A549 (cell line): ENCODE measurements around the gene PEX5. TPM values are rescaled to one million over a fixed set of nuclear protein-coding genes. Genes with fewer than 3 reads are reported as not detected.

Experiments used
- ATAC-seq, 2 experiments: fragments of 200-7000 bp in 1 of 2; fragments of >200 bp in 1 of 2; cut with Nextera tagmentation in 1 of 2; cut with Tn5 transposase in 1 of 2; 3 replicates each; pipeline versions ENCODE4 v1.8.0 to v1.9.1; 2018 to 2020; ENCODE audit warnings: mild to moderate bottlenecking in 1 of 2, moderate library complexity in 1 of 2
- CTCF ChIA-PET: fragments of 300-600 bp; sonication (Branson Sonifier 250); formaldehyde crosslinking; extraction: SDS; loops from one replicate; lab custom pipeline; 2021; ENCODE audit warnings: antibody characterized with exemption, inconsistent platforms; lab: Yijun Ruan, JAX
- POLR2A ChIA-PET: fragments of 350-600 bp; formaldehyde crosslinking; extraction: SDS; loops from one replicate; lab custom pipeline; 2021; ENCODE audit warnings: antibody characterized with exemption, inconsistent platforms; lab: Yijun Ruan, JAX
- DNase-seq, 2 experiments: peaks; one replicate each; pipeline versions ENCODE4 v3.0.0 to v3.0.0-alpha.2; 2011 to 2016; ENCODE audit warnings: low read depth in 1 of 2, low spot score in 1 of 2
- FAIRE-seq: peaks from 2 replicates; lab custom pipeline; 2011; peaks lifted over from hg19 to GRCh38; lab: Jason Lieb, UNC
- H3K27ac ChIP-seq, 2 experiments: fragments of >200 bp; sonication (Bioruptor Twin); formaldehyde crosslinking; 3 replicates each; pipeline ENCODE4 v1.5.1; 2016 to 2017
- H3K4me1 ChIP-seq: fragments of >200 bp; sonication (Bioruptor Twin); formaldehyde crosslinking; 3 replicates; pipeline ENCODE4 v1.6.1; 2016
- H3K4me2 ChIP-seq: fragments of >200 bp; sonication (Bioruptor Twin); formaldehyde crosslinking; 3 replicates; pipeline ENCODE4 v1.6.1; 2016
- H3K4me3 ChIP-seq: fragments of >200 bp; sonication (Bioruptor Twin); formaldehyde crosslinking; 3 replicates; pipeline ENCODE4 v1.5.1; 2016
- H3K9me3 ChIP-seq: fragments of >200 bp; sonication (Bioruptor Twin); formaldehyde crosslinking; 3 replicates; pipeline ENCODE4 v1.6.1; 2016
- CEBPB ChIP-seq, 2 experiments: fragments of >200 bp in 1 of 2; sonication (Bioruptor Twin) in 1 of 2; formaldehyde crosslinking in 1 of 2; IDR thresholded peaks; 2 replicates each; pipeline ENCODE4 v1.6.1; 2012 to 2016
- CHD4 ChIP-seq: fragments of 200-600 bp; sonication (generic); IDR thresholded peaks from 2 replicates; pipeline ENCODE4 v1.6.1; 2016; ENCODE audit warnings: antibody characterized with exemption, mild to moderate bottlenecking, borderline replicate concordance
- GATA3 ChIP-seq: IDR thresholded peaks from 2 replicates; pipeline ENCODE4 v1.6.1; 2012; ENCODE audit warnings: borderline replicate concordance
- HOXA7 ChIP-seq: fragments of 250-450 bp; sonication (Bioruptor Pico); IDR thresholded peaks from 2 replicates; pipeline ENCODE4 v1.5.0; 2020; ENCODE audit warnings: mild to moderate bottlenecking, moderate library complexity
- HOXB13 ChIP-seq: fragments of 250-450 bp; sonication (Bioruptor Pico); IDR thresholded peaks from 2 replicates; pipeline ENCODE4 v1.5.0; 2020; ENCODE audit warnings: low read depth, mild to moderate bottlenecking, moderate library complexity
- HOXB5 ChIP-seq: fragments of 250-450 bp; sonication (Bioruptor Pico); IDR thresholded peaks from 2 replicates; pipeline ENCODE4 v1.5.0; 2020; ENCODE audit warnings: mild to moderate bottlenecking, moderate library complexity
- JUN ChIP-seq, 2 experiments: fragments of >200 bp; sonication (Bioruptor Twin); formaldehyde crosslinking; IDR thresholded peaks; 2 replicates in 1 of 2; 3 replicates in 1 of 2; pipeline ENCODE4 v1.6.1; 2016 to 2017
- MAFK ChIP-seq: fragments of 450-650 bp; IDR thresholded peaks from 2 replicates; pipeline ENCODE4 v1.6.1; 2014; ENCODE audit not compliant: partially characterized antibody
- PHF8 ChIP-seq: fragments of 200-600 bp; sonication (generic); IDR thresholded peaks from 2 replicates; pipeline ENCODE4 v1.6.1; 2016; ENCODE audit warnings: low read depth, mild to moderate bottlenecking, antibody characterized with exemption, moderate library complexity, borderline replicate concordance
- POLR2AphosphoS2 ChIP-seq: conservative IDR thresholded peaks from 2 replicates; pipeline ENCODE4 v1.6.1; 2012; ENCODE audit warnings: low read length, improper control_type of control experiment, inconsistent platforms
- RCOR1 ChIP-seq: fragments of 150-350 bp; IDR thresholded peaks from 2 replicates; pipeline ENCODE4 v1.6.1; 2014; ENCODE audit warnings: antibody characterized with exemption, low read length, low read depth
- ZFP36 ChIP-seq: fragments of 450-650 bp; IDR thresholded peaks from 2 replicates; pipeline ENCODE4 v1.6.1; 2014; ENCODE audit warnings: borderline replicate concordance; ENCODE audit not compliant: partially characterized antibody
- ZNF302 ChIP-seq: fragments of 250-450 bp; sonication (Bioruptor Pico); IDR thresholded peaks from 2 replicates; pipeline ENCODE4 v1.9.0; 2021; ENCODE audit warnings: inconsistent platforms, mild to moderate bottlenecking, moderate library complexity
- WGBS: methylation state at CpG from one replicate; pipeline ENCODE4 v1.1.6; 2017; ENCODE audit errors: missing lambda C conversion rate; 5-methylcytosine and 5-hydroxymethylcytosine counted together
- polyA plus RNA-seq, 4 experiments: library from polyadenylated mRNA; depleted of rRNA in 3 of 4; stranded (reverse); fragments of >200 nt; fragmentation: RNase III in 1 of 4; extraction: RNeasy Plus Mini Kit Qiagen cat#74134 plus additional on column Dnase treatment in 1 of 4; gene quantifications; 2 replicates in 3 of 4; 3 replicates in 1 of 4; pipeline ENCODE4 v1.2.3, GENCODE V29; 2011 to 2017
- TF ChIP-seq, protein P1 (sequence below): fragments of >200 bp; sonication (Bioruptor Twin); formaldehyde crosslinking; IDR thresholded peaks from 3 replicates; pipeline ENCODE4 v1.5.1; 2016
- TF ChIP-seq, protein P2 (sequence below): fragments of 200-600 bp; sonication (generic); IDR thresholded peaks from 2 replicates; pipeline ENCODE4 v1.6.1; 2016; ENCODE audit warnings: antibody characterized with exemption, mild to moderate bottlenecking, moderate library complexity

Gene PEX5
- polyA plus RNA-seq, 2 of the 4 experiments (the other 2 are of a cell fraction) = 21.5 to 31.5 TPM

- CTCF ChIA-PET = interaction anchor here (1.3 kb wide), 1 partner anchor 17 kb away, joined by 4 read pairs; no protein-coding TSS in a partner anchor
- POLR2A ChIA-PET = no interaction called here
- no peaks in the 10 kb centered on the region for H3K9me3 ChIP-seq
- no peak overlapping the region for H3K4me3 ChIP-seq
- FAIRE-seq (no peak), DNase-seq (no peak), ATAC-seq (no peak)
- H3K4me2 ChIP-seq = no peak overlapping the region
- no peak overlapping the region for H3K27ac ChIP-seq
- H3K4me1 ChIP-seq = no peaks in the 10 kb centered on the region
- TF ChIP-seq HOXB13 (CRISPR knock-in tag) = no peak
- no peak for TF ChIP-seq JUN (IDR thresholded peaks at IDR 0.05)
- TF ChIP-seq ZNF302 = no peak
- no peak for TF ChIP-seq PHF8
- TF ChIP-seq RCOR1 = no peak
- TF ChIP-seq, protein P1, sequence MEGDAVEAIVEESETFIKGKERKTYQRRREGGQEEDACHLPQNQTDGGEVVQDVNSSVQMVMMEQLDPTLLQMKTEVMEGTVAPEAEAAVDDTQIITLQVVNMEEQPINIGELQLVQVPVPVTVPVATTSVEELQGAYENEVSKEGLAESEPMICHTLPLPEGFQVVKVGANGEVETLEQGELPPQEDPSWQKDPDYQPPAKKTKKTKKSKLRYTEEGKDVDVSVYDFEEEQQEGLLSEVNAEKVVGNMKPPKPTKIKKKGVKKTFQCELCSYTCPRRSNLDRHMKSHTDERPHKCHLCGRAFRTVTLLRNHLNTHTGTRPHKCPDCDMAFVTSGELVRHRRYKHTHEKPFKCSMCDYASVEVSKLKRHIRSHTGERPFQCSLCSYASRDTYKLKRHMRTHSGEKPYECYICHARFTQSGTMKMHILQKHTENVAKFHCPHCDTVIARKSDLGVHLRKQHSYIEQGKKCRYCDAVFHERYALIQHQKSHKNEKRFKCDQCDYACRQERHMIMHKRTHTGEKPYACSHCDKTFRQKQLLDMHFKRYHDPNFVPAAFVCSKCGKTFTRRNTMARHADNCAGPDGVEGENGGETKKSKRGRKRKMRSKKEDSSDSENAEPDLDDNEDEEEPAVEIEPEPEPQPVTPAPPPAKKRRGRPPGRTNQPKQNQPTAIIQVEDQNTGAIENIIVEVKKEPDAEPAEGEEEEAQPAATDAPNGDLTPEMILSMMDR = no peak
- no peak for TF ChIP-seq POLR2AphosphoS2
- no peak for TF ChIP-seq CEBPB (IDR thresholded peaks at IDR 0.05)
- no peak for TF ChIP-seq HOXA7 (CRISPR knock-in tag)
- WGBS = 85% methylated on average over 4 of the region's 4 CpGs
Observed at GRCh38 chr12:7203109-7203508, 13.6 kb downstream of the PEX5 start.

GRCh38 chr12:7205091-7205490, 15.6 kb downstream of the PEX5 start:
- Histone ChIP-seq H3K4me1 (no peaks in the 10 kb centered on the region), H3K4me3 (no peak overlapping the region), H3K9me3 (no peaks in the 10 kb centered on the region), H3K4me2 (no peak overlapping the region), H3K27ac (no peak overlapping the region)
- no peak for DNase-seq
- FAIRE-seq = peak; percentile 28
- no peak for ATAC-seq
- ChIA-PET CTCF (interaction anchor here (1.2 to 1.5 kb wide), 2 partner anchors 11 to 15 kb away, joined by 3 to 5 read pairs; no protein-coding TSS in a partner anchor), POLR2A (interaction anchor here (0.5 kb wide), 1 partner anchor 1325 kb away, joined by 4 read pairs; no protein-coding TSS in a partner anchor)
- no peak for TF ChIP-seq ZFP36
- TF ChIP-seq, protein P2, sequence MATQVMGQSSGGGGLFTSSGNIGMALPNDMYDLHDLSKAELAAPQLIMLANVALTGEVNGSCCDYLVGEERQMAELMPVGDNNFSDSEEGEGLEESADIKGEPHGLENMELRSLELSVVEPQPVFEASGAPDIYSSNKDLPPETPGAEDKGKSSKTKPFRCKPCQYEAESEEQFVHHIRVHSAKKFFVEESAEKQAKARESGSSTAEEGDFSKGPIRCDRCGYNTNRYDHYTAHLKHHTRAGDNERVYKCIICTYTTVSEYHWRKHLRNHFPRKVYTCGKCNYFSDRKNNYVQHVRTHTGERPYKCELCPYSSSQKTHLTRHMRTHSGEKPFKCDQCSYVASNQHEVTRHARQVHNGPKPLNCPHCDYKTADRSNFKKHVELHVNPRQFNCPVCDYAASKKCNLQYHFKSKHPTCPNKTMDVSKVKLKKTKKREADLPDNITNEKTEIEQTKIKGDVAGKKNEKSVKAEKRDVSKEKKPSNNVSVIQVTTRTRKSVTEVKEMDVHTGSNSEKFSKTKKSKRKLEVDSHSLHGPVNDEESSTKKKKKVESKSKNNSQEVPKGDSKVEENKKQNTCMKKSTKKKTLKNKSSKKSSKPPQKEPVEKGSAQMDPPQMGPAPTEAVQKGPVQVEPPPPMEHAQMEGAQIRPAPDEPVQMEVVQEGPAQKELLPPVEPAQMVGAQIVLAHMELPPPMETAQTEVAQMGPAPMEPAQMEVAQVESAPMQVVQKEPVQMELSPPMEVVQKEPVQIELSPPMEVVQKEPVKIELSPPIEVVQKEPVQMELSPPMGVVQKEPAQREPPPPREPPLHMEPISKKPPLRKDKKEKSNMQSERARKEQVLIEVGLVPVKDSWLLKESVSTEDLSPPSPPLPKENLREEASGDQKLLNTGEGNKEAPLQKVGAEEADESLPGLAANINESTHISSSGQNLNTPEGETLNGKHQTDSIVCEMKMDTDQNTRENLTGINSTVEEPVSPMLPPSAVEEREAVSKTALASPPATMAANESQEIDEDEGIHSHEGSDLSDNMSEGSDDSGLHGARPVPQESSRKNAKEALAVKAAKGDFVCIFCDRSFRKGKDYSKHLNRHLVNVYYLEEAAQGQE = no peak
- TF ChIP-seq GATA3 = no peak
- no peak for TF ChIP-seq HOXB5
- TF ChIP-seq MAFK = peak; percentile 50
- no peak for TF ChIP-seq JUN (IDR thresholded peaks at IDR 0.05)

DNA sequence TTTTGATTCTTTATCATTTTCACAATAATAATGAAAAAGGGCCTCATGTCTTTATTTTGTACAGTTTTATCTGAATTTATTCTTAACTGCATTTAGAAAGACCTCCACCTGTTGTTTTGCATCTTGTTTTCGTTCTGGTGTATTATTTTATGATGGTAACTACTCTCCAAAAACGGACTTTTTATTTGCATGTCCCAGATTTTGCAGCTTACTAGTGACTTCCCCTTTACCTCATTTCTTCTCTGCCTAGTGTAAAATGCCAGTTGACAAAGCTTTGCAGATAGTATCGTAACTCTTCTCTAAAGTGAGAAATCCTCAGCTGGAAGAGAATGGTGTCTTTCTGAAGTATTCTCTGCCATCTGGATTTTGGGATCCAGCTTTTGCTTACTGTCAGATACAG, 17.2 kb downstream of the PEX5 start:
- DNase-seq (no peak), ATAC-seq (no peak)
- CTCF ChIA-PET = interaction anchor here (1.0 to 6.1 kb wide), 4 partner anchors 12 to 436 kb away, joined by 3 to 29 read pairs (median 5); no protein-coding TSS in a partner anchor
- Histone ChIP-seq H3K4me2 (no peak overlapping the region), H3K27ac (no peak overlapping the region), H3K4me1 (no peaks in the 10 kb centered on the region)
- no peak for TF ChIP-seq CHD4
- TF ChIP-seq, all 56 proteins: peak for 0
- POLR2A ChIA-PET = no interaction called here
- no peak overlapping the region for H3K4me3 ChIP-seq
- FAIRE-seq = no peak
- H3K9me3 ChIP-seq = no peaks in the 10 kb centered on the region
- WGBS = 83% methylated on average over 3 of the region's 3 CpGs
